ENCODE measurements around the gene DAGLA.

DAGLA gene

DNA sequence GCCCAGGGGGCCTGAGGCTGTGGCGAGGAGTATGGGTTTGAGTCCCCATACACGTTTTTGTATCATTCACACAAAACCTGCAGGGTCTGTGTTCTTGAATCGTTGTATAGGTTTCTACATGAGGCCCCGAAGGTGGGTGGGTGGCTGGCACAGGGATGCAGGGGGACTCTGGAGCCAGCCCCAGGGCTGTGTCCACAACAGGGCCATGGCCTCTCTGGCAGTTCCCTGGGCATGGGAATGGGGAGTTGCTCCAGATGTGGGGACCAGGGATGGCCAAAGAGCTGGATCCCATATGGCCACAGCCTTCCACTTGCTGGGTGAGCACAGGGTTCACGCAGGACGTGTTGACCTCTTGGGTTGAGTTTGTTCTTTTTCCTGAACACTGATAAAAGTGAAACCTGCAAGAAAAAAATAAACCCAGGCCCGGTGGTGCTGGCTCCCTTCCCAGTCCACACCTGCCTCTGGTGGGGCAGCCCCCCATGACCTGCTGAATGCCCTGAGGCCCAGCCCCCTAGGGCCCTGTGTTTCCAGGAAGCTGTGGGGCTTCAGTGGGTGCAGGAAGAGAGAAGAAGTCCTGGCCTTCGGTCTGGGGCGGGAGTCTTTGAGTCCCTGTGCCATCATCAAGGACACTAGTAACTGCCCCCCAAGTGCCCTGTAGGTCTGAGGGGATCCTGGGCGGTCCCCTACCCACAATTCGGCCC lies 88.3 kb downstream of the DAGLA start:
- DNase-seq, result no peak

DNA sequence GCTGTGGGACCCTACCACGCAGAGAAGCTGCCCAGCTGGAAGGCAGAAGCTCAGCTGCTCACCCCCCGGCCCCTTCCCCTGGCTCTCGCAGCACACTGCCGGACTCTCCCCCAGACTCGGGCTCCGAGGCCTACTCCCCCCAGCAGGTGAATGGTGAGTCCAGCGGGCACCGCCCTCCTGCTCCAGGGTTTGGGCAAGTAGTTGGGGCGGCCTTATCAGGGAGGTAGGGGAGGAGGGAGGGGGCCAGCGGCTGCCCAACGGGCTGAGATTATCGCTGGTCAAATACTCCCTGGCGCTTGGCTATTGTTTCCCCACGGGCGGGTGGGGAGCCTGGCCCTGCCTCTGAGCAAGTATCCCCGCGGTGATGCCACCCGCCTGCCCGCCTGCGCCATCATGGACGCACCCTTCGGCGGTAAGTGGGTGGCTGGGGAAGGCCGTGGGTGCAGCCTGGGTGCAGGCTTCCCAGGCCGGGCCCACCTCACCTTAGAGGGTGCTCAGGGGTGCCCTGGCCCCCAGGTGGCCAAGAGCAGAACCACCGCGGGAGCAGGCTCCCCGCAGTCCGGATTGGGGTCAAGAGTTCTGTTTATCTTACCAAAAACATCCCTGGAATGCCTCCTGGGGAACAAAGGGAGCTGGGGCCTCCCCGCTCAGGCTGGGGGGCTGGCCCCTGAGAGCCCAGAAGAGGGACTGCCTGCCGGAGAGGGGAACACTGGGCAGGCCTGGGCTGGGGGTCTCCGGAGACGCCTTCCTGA lies 89.2 kb downstream of the DAGLA start:
- no peak for DNase-seq

- no peak for DNase-seq
Measured at GRCh38 chr11:61769946-61770683, 89.9 kb downstream of the DAGLA start.

DNA sequence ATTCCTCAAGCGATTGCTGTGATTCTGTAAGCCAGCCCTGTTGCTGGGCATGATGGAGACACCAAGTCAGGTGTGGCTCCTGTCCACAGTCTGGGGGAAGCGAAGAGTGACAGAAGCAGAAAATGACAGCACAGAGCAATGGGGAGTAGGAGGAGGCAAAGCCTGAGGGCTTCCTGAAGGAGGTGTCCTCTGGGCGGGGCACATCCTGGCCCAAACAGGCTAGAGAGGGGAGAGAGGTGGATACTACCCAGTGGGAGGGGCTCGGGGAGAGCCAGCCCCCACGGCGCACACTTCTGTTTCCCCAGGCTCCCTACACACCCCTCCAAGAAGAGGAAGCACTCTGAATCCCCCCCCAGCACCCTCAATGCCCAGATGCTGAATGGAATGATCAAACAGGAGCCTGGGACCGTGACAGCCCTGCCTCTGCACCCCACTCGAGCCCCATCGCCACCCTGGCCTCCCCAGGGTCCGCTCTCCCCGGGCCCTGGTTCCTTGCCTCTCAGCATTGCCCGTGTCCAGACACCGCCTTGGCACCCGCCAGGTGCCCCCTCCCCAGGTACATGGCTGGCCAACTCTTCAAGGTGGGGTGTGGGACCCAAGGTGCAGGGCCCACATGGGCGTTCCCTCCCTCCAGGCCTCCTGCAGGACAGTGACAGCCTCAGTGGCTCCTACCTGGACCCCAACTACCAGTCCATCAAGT lies 91.2 kb downstream of the DAGLA start:
- no peak for DNase-seq

GRCh38 chr11:61771985-61772455 lies 91.8 kb downstream of the DAGLA start:
- DNase-seq, result no peak

- DNase-seq, result no peak
Measured at GRCh38 chr11:61773356-61773755, 93.2 kb downstream of the DAGLA start.

DNA sequence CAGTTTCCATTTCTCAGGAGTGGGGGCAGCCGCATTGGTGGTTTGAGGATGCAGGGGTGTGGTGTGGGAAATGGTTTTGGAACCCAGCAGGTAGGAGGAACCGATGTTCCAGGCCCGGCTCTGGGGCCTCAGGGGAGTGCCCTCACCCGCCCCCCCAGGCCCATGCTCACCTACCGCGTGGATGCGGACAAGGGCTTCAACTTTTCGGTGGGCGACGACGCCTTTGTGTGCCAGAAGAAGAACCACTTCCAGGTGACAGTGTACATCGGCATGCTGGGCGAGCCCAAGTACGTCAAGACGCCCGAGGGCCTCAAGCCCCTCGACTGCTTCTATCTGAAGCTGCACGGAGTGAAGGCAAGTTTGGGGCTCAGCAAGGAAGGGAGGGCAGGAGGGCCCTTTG lies 93.6 kb downstream of the DAGLA start:
- no peak for DNase-seq

- no peak for DNase-seq
Measured at GRCh38 chr11:61774411-61774810, 94.2 kb downstream of the DAGLA start.

- DNase-seq, result no peak
Measured at GRCh38 chr11:61775106-61775505, 94.9 kb downstream of the DAGLA start.

GRCh38 chr11:61775606-61776554 lies 95.7 kb downstream of the DAGLA start:
- peak in 1 of 2 donors; percentile 11 for DNase-seq

GRCh38 chr11:61776561-61777075 lies 96.4 kb downstream of the DAGLA start:
- DNase-seq, result peak; percentile 46 to 54

DNA sequence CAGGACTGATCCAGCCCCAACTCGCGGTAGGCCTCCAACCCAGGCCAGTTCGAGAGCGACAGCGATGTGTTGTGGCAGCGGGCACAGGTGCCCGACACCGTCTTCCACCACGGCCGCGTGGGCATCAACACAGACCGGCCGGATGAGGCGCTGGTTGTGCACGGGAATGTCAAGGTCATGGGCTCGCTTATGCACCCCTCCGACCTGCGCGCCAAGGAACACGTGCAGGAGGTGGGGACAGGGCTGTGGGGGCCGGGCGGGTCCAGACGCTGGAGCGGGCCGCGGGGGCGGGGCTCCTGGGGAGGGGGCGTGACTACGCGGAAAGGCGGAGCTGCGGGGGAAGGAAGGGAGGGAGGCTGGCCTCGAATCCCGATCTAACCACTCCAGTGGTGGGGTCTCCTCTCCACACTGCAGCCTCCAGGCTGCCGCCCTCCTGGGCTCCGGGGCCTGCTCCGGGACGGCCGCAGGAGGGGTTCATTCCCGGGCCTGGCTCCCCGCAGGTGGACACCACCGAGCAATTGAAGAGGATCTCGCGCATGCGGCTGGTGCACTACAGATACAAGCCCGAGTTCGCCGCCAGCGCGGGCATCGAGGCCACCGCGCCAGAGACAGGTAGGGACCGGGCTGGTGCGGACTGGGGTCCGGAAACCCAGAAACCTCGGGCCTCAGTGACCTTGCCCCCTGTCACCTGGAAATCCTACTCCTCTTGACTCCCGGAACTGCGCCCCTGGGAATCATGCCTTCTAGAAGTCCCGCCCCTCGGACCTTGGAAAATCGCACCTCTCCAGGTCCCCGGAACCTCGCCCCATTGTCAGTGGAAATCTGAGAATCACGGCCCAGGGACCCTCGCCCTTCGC lies 97.3 kb downstream of the DAGLA start:
- DNase-seq, result peak; percentile 64 to 78

- DNase-seq, result no peak
Measured at GRCh38 chr11:61778357-61778886, 98.2 kb downstream of the DAGLA start.

- DNase-seq, result no peak
Measured at GRCh38 chr11:61778920-61779650, 98.9 kb downstream of the DAGLA start.

DNA sequence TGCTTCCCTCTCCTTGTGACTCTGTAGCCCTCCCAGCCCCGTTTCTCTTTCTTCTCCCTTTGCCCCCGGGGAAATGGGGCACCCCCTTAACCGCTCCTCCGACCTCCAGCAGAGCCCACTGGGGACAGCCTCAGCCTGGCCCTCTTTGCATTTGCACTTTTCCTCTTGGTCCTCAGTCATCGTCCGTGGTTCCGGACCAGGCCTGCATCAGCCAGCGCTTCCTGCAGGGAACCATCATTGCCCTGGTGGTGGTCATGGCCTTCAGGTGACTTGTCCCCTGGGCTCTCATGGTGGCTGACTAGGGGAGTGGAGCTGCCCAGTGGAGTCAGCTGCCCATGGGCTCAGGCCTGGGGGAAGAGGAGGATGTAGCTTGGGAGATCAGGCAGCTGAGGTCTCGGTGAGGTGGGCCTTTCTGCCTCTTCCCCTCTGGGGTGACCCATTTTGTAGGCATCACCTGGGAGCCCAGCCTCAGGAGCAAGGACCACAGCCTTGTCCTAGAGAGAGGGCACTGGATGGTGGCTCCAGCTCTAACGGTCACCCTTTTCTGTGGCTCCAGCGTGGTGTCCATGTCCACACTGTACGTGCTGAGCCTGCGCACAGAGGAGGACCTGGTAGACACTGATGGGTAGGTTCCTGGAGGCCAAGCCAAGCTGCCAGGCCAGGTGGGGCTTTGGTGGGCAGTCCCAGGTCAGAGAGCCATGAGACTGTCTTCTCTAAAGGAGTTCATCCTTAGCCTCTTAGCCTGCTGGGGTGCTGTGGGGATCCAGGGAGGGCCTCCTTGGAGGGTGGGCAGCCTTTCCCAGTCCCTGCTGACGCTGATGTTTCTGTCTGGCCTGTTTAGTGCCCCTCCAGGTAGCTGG lies 99.7 kb downstream of the DAGLA start:
- no peak for DNase-seq

GRCh38 chr11:61780581-61781162 lies 100.5 kb downstream of the DAGLA start:
- no peak for DNase-seq

- no peak for DNase-seq
Measured at GRCh38 chr11:61781585-61781984, 101.4 kb downstream of the DAGLA start.

DNA sequence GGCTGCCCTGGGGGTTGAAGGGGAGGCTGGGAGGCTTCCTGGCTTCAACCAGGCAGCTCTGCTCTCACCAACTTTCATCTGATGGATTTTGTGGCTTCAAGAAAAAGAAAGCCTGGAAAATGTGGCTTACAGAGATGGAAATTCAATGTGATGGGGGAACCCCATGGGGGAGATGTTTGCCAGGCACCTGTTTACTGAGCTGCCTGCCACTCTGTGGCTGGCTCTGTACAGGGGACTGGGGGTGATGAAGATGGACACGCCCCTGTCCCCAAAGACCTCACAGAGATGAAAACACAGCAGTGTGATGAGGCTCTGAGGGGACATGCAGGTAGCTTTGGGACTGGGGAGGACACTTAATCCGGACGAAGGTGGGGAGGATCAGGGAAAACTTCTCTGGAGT lies 102.1 kb downstream of the DAGLA start:
- DNase-seq, result no peak

All from CD4-positive, alpha-beta T cell treated with Interleukin-1 beta for 1 hour (primary cell).